Measurements from ENCODE around the gene DSCAML1.

Gene DSCAML1

DNA sequence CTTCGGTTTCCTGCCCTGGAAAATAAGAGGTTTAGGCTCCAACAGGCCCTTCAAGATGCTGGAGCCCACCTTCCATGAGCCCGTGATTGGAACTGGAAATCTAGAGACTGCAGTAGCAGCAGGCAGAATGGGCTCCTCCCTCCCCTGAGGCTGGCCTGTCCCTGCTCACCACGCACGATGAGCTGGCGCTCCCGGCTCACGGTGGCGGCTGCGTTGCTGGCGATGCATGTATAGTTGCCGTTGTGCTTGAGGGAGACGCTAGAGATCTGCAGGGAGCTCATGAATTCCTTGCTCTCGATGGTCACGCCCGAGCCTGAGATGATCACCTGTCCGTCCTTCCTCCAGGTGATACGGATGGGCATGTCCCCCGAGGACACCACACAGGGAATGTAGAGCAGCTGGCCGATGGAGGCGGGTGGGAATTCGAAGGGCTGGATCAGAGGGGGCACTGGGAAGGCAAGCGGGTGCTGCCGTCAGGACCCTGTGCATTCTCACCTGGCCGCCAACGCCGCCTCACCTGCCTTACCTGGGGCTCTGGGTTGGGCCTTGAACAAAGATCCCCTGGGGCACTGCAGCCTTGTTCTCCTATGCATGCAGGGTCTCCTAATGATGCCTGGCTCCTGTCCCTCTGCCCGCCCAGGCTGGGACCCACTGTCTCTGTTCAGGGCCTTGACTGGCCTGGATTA lies 291.6 kb downstream of the DSCAML1 start:
- H3K27ac ChIP-seq (ENCODE audit: low read depth, low read length, poor library complexity, severe bottlenecking): no peak overlapping the region
- no peak overlapping the region for H2AFZ ChIP-seq (ENCODE audit: low read length)
- H3K9me2 ChIP-seq (ENCODE audit: low read depth, low read length): no peaks in the 10 kb centered on the region
- H3K9me3 ChIP-seq (ENCODE audit: low read length): no peaks in the 10 kb centered on the region
- H3K4me1 ChIP-seq (ENCODE audit: insufficient read depth, low read length, severe bottlenecking): no peaks in the 10 kb centered on the region
- TF ChIP-seq EZH2 (IDR thresholded peaks at IDR 0.05; ENCODE audit: borderline replicate concordance, low read length): no peak
- TF ChIP-seq, protein P1, sequence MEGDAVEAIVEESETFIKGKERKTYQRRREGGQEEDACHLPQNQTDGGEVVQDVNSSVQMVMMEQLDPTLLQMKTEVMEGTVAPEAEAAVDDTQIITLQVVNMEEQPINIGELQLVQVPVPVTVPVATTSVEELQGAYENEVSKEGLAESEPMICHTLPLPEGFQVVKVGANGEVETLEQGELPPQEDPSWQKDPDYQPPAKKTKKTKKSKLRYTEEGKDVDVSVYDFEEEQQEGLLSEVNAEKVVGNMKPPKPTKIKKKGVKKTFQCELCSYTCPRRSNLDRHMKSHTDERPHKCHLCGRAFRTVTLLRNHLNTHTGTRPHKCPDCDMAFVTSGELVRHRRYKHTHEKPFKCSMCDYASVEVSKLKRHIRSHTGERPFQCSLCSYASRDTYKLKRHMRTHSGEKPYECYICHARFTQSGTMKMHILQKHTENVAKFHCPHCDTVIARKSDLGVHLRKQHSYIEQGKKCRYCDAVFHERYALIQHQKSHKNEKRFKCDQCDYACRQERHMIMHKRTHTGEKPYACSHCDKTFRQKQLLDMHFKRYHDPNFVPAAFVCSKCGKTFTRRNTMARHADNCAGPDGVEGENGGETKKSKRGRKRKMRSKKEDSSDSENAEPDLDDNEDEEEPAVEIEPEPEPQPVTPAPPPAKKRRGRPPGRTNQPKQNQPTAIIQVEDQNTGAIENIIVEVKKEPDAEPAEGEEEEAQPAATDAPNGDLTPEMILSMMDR (IDR thresholded peaks at IDR 0.05; ENCODE audit: low read length): no peak
- no peak overlapping the region for H3K9ac ChIP-seq (ENCODE audit: low read length)
- no peaks in the 10 kb centered on the region for H3K27me3 ChIP-seq (ENCODE audit: insufficient read depth, low read length)
- H3K4me3 ChIP-seq (ENCODE audit: low read depth, low read length, poor library complexity, severe bottlenecking): no peak overlapping the region
- no peaks in the 10 kb centered on the region for H4K20me1 ChIP-seq (ENCODE audit: insufficient read depth, low read length)
- H3K36me3 ChIP-seq (ENCODE audit: insufficient read depth, low read length): no peaks in the 10 kb centered on the region
- no peak overlapping the region for H3K4me2 ChIP-seq (ENCODE audit: low read length)
- no peaks in the 10 kb centered on the region for H3F3A ChIP-seq (ENCODE audit: insufficient read depth, low read length)
- no peaks in the 10 kb centered on the region for H3K79me2 ChIP-seq (ENCODE audit: insufficient read depth, low read length)

- H3F3A ChIP-seq (ENCODE audit: insufficient read depth, low read length): no peaks in the 10 kb centered on the region
- H3K4me1 ChIP-seq (ENCODE audit: insufficient read depth, low read length, severe bottlenecking): no peaks in the 10 kb centered on the region
- TF ChIP-seq, protein P1 (IDR thresholded peaks at IDR 0.05; ENCODE audit: low read length): no peak
- no peak for TF ChIP-seq EZH2 (IDR thresholded peaks at IDR 0.05; ENCODE audit: borderline replicate concordance, low read length)
- no peak overlapping the region for H2AFZ ChIP-seq (ENCODE audit: low read length)
- no peaks in the 10 kb centered on the region for H3K9me2 ChIP-seq (ENCODE audit: low read depth, low read length)
- H3K4me3 ChIP-seq (ENCODE audit: low read depth, low read length, poor library complexity, severe bottlenecking): no peak overlapping the region
- H3K9ac ChIP-seq (ENCODE audit: low read length): no peak overlapping the region
- H3K9me3 ChIP-seq (ENCODE audit: low read length): no peaks in the 10 kb centered on the region
- H3K36me3 ChIP-seq (ENCODE audit: insufficient read depth, low read length): no peaks in the 10 kb centered on the region
- no peak overlapping the region for H3K27ac ChIP-seq (ENCODE audit: low read depth, low read length, poor library complexity, severe bottlenecking)
- H4K20me1 ChIP-seq (ENCODE audit: insufficient read depth, low read length): no peaks in the 10 kb centered on the region
- no peak overlapping the region for H3K4me2 ChIP-seq (ENCODE audit: low read length)
- no peaks in the 10 kb centered on the region for H3K79me2 ChIP-seq (ENCODE audit: insufficient read depth, low read length)
- H3K27me3 ChIP-seq (ENCODE audit: insufficient read depth, low read length): no peaks in the 10 kb centered on the region
Observed at GRCh38 chr11:117502779-117503100, 294.3 kb downstream of the DSCAML1 start.

GRCh38 chr11:117502015-117502778 lies 294.8 kb downstream of the DSCAML1 start:
- Histone ChIP-seq H3K4me2 (ENCODE audit: low read length) (no peak overlapping the region), H3K4me1 (ENCODE audit: insufficient read depth, low read length, severe bottlenecking) (no peaks in the 10 kb centered on the region)
- TF ChIP-seq EZH2 (IDR thresholded peaks at IDR 0.05; ENCODE audit: borderline replicate concordance, low read length): no peak
- TF ChIP-seq, protein P1 (IDR thresholded peaks at IDR 0.05; ENCODE audit: low read length): no peak

More at GRCh38 chr11:117502015-117502778, 294.8 kb downstream of the DSCAML1 start:
- H3K9ac ChIP-seq (ENCODE audit: low read length): no peak overlapping the region
- H2AFZ ChIP-seq (ENCODE audit: low read length): no peak overlapping the region
- no peak overlapping the region for H3K4me3 ChIP-seq (ENCODE audit: low read depth, low read length, poor library complexity, severe bottlenecking)
- no peaks in the 10 kb centered on the region for H3F3A ChIP-seq (ENCODE audit: insufficient read depth, low read length)
- no peaks in the 10 kb centered on the region for H3K36me3 ChIP-seq (ENCODE audit: insufficient read depth, low read length)
- H3K79me2 ChIP-seq (ENCODE audit: insufficient read depth, low read length): no peaks in the 10 kb centered on the region
- H3K9me2 ChIP-seq (ENCODE audit: low read depth, low read length): no peaks in the 10 kb centered on the region
- H3K9me3 ChIP-seq (ENCODE audit: low read length): no peaks in the 10 kb centered on the region
- H4K20me1 ChIP-seq (ENCODE audit: insufficient read depth, low read length): no peaks in the 10 kb centered on the region
- H3K27ac ChIP-seq (ENCODE audit: low read depth, low read length, poor library complexity, severe bottlenecking): no peak overlapping the region
- H3K27me3 ChIP-seq (ENCODE audit: insufficient read depth, low read length): no peaks in the 10 kb centered on the region

All from OCI-LY1 (cell line).